ENCODE results near the gene TARS2. TPM values are rescaled to one million over a fixed set of nuclear protein-coding genes. Genes with fewer than 3 reads are reported as not detected.

TARS2 gene
- total RNA-seq, 1 experiment from 2014 or later = 44.8 TPM

GRCh38 chr1:150550222-150551050 lies 63.2 kb downstream of the TARS2 start:
- intact Hi-C loops (cut with micrococcal nuclease; ENCODE audit: unreplicated experiment) = loop anchor here (5.0 kb wide), 1 partner anchor 63 kb away; the partner anchor contains the start of gene TARS2
- peaks cover 49% of the 10 kb centered on the region for H3F3A ChIP-seq (ENCODE audit: insufficient read depth, low read depth)
- ChIA-PET CTCF (interaction anchor here (0.5 to 1.6 kb wide), 5 partner anchors 11 to 280 kb away, joined by 3 to 11 read pairs (median 4); no protein-coding TSS in a partner anchor), POLR2A (ENCODE audit: unreplicated experiment) (interaction anchor here (0.6 to 1.0 kb wide), 3 partner anchors 11 to 29 kb away, joined by 3 to 15 read pairs (median 4); partner anchors contain the start of gene MCL1)
- no peaks in the 10 kb centered on the region for H3K9me3 ChIP-seq (ENCODE audit: insufficient read depth, low read depth)
- BruUV-seq (replicated peaks) = TSS peak; percentile 30
- H3K4me3 ChIP-seq = peak overlapping the region; percentile 54; the same call in 1 of the 2 replicates
- peak; percentile 71 to 85 for DNase-seq
- no peaks in the 10 kb centered on the region for H3K36me3 ChIP-seq (ENCODE audit: low read depth)
- TF ChIP-seq EZH2 (IDR thresholded peaks at IDR 0.05; ENCODE audit: low read depth) = no peak
- TF ChIP-seq CTCF (conservative IDR thresholded peaks at IDR 0.05) = no peak
- H3K4me1 ChIP-seq (replicated peaks; ENCODE audit: insufficient read depth) = peaks cover 46% of the 10 kb centered on the region
- no peaks in the 10 kb centered on the region for H3K27me3 ChIP-seq (ENCODE audit: insufficient read depth, low read depth)
- peak overlapping the region; percentile 78 for H3K4me2 ChIP-seq
- H3K79me2 ChIP-seq (ENCODE audit: low read depth) = no peaks in the 10 kb centered on the region
- no peak overlapping the region for H2AFZ ChIP-seq
- no peaks in the 10 kb centered on the region for H3K9me2 ChIP-seq (ENCODE audit: insufficient read depth)
- H4K20me1 ChIP-seq (ENCODE audit: insufficient read depth) = no peaks in the 10 kb centered on the region
- peak overlapping the region; percentile 65 for H3K27ac ChIP-seq

- H4K20me1 ChIP-seq (ENCODE audit: insufficient read depth) = no peaks in the 10 kb centered on the region
- no peaks in the 10 kb centered on the region for H3K79me2 ChIP-seq (ENCODE audit: low read depth)
- no peaks in the 10 kb centered on the region for H3K9me3 ChIP-seq (ENCODE audit: insufficient read depth, low read depth)
- POLR2A ChIA-PET (ENCODE audit: unreplicated experiment) = interaction anchor here (0.6 to 1.1 kb wide), 5 partner anchors 10 to 264 kb away, joined by 3 to 13 read pairs (median 8); partner anchors contain the start of gene MCL1
- no peak for DNase-seq
- H3F3A ChIP-seq (ENCODE audit: insufficient read depth, low read depth) = peaks cover 57% of the 10 kb centered on the region
- TF ChIP-seq CTCF (conservative IDR thresholded peaks at IDR 0.05) (no peak), EZH2 (IDR thresholded peaks at IDR 0.05; ENCODE audit: low read depth) (no peak)
- no peak overlapping the region; the same call in 1 of the 2 replicates for H3K4me3 ChIP-seq
- peak overlapping the region; percentile 65 for H3K27ac ChIP-seq
- peaks cover 46% of the 10 kb centered on the region for H3K4me1 ChIP-seq (replicated peaks; ENCODE audit: insufficient read depth)
- no peak overlapping the region for H2AFZ ChIP-seq
- intact Hi-C loops (cut with micrococcal nuclease; ENCODE audit: unreplicated experiment) = loop anchor here (5.0 kb wide), 1 partner anchor 64 kb away; the partner anchor contains the start of gene TARS2
- peak overlapping the region; percentile 78 for H3K4me2 ChIP-seq
- CTCF ChIA-PET = interaction anchor here (0.5 to 1.6 kb wide), 8 partner anchors 10 to 1042 kb away, joined by 3 to 11 read pairs (median 4); no protein-coding TSS in a partner anchor
- no peaks in the 10 kb centered on the region for H3K27me3 ChIP-seq (ENCODE audit: insufficient read depth, low read depth)
- no peaks in the 10 kb centered on the region for H3K36me3 ChIP-seq (ENCODE audit: low read depth)
- H3K9me2 ChIP-seq (ENCODE audit: insufficient read depth) = no peaks in the 10 kb centered on the region
- TSS peak; percentile 57 for BruUV-seq (replicated peaks)
These were observed 64.0 kb downstream of the TARS2 start for GRCh38 chr1:150551051-150551783.

GRCh38 chr1:150551784-150552127 lies 64.5 kb downstream of the TARS2 start:
- H3K27ac ChIP-seq = peak overlapping the region; percentile 65
- TF ChIP-seq EZH2 (IDR thresholded peaks at IDR 0.05; ENCODE audit: low read depth) (no peak), CTCF (conservative IDR thresholded peaks at IDR 0.05) (no peak)

More at GRCh38 chr1:150551784-150552127, 64.5 kb downstream of the TARS2 start:
- Histone ChIP-seq H3K4me3 (no peak overlapping the region; the same call in 1 of the 2 replicates), H3K4me1 (replicated peaks; ENCODE audit: insufficient read depth) (peaks cover 46% of the 10 kb centered on the region), H3K9me3 (ENCODE audit: insufficient read depth, low read depth) (no peaks in the 10 kb centered on the region), H3K9me2 (ENCODE audit: insufficient read depth) (no peaks in the 10 kb centered on the region), H3F3A (ENCODE audit: insufficient read depth, low read depth) (peaks cover 62% of the 10 kb centered on the region), H3K4me2 (peak overlapping the region; percentile 78), H2AFZ (no peak overlapping the region), H3K36me3 (ENCODE audit: low read depth) (no peaks in the 10 kb centered on the region), H3K79me2 (ENCODE audit: low read depth) (no peaks in the 10 kb centered on the region), H3K27me3 (ENCODE audit: insufficient read depth, low read depth) (no peaks in the 10 kb centered on the region), H4K20me1 (ENCODE audit: insufficient read depth) (no peaks in the 10 kb centered on the region)
- intact Hi-C loops (cut with micrococcal nuclease; ENCODE audit: unreplicated experiment) = loop anchor here (5.0 kb wide), 1 partner anchor 64 kb away; the partner anchor contains the start of gene TARS2
- TSS peak; percentile 24 for BruUV-seq (replicated peaks)
- no peak for DNase-seq
- CTCF ChIA-PET = interaction anchor here (0.6 to 1.6 kb wide), 9 partner anchors 9 to 1042 kb away, joined by 3 to 11 read pairs (median 6); no protein-coding TSS in a partner anchor
- POLR2A ChIA-PET (ENCODE audit: unreplicated experiment) = interaction anchor here (0.6 to 1.2 kb wide), 8 partner anchors 9 to 430 kb away, joined by 3 to 22 read pairs (median 6); partner anchors contain the start of gene ANXA9
